ENCODE results near the gene SH3TC2. TPM values are rescaled to one million over a fixed set of nuclear protein-coding genes. Genes with fewer than 3 reads are reported as not detected.

Gene SH3TC2
- polyA plus RNA-seq (2011; rRNA removed) (1.3 and 1.6 TPM in 2 replicates), polyA minus RNA-seq (2011; rRNA and poly(A)+ RNA removed) (3.2 and 3.5 TPM in 2 replicates)

DNA sequence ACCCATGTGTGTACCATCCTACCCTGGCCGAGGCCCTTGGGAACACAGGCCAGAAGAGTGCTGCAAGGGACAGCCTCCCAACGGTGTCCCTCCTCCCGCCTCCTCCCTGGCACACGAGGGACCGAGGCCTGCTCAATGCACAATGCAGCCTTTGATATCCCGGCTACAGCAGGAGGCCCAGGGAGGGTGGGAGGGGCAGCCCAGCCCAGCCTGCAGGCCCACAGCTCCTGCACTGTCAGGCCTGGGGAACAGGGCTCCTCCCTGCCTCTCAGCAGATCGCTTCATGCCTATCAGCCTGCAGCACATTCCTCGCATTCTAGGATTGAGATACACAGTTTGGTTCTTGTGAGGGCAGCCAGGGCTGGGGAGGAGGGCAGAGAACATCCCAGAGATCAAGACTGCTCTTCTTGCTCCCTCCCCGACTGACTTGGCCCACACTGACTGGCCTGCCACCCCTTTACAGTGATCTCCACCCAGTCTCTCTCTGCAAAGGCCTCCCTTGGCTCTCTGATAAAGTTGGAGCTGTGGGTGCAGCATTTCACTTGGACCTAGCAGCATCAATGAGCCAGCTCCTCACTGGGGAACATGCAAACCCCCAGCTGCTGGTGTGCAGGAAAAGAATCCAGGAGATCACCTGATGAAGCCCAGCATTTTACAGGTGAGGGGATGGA lies at the start of gene SH3TC2:
SH3TC2 (minus strand) TSS at position 46 of the 671 bp plus-strand sequence; CDS start at position 6, 40 bp downstream.
- Histone ChIP-seq H3K4me3 (ENCODE audit: low read depth, low read length) (no peak within 1 kb of the TSS), H3K27me3 (ENCODE audit: control insufficient read depth, insufficient read depth, low read length) (no peaks in the 10 kb centered on the region), H3K27ac (ENCODE audit: low read depth, low read length) (peak within 1 kb of the TSS; percentile 75), H3K9me3 (ENCODE audit: control insufficient read depth, insufficient read depth, low read length) (no peaks in the 10 kb centered on the region)
- TF ChIP-seq, protein P1, sequence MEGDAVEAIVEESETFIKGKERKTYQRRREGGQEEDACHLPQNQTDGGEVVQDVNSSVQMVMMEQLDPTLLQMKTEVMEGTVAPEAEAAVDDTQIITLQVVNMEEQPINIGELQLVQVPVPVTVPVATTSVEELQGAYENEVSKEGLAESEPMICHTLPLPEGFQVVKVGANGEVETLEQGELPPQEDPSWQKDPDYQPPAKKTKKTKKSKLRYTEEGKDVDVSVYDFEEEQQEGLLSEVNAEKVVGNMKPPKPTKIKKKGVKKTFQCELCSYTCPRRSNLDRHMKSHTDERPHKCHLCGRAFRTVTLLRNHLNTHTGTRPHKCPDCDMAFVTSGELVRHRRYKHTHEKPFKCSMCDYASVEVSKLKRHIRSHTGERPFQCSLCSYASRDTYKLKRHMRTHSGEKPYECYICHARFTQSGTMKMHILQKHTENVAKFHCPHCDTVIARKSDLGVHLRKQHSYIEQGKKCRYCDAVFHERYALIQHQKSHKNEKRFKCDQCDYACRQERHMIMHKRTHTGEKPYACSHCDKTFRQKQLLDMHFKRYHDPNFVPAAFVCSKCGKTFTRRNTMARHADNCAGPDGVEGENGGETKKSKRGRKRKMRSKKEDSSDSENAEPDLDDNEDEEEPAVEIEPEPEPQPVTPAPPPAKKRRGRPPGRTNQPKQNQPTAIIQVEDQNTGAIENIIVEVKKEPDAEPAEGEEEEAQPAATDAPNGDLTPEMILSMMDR (IDR thresholded peaks at IDR 0.05; ENCODE audit: low read depth, low read length), result no peak
- CTCF ChIA-PET, result interaction anchor here (1.0 to 2.2 kb wide), 2 partner anchors 51 to 332 kb away, joined by 4 to 8 read pairs; no protein-coding TSS in a partner anchor
- POLR2A ChIA-PET, result interaction anchor here (1.4 kb wide), 1 partner anchor 237 kb away, joined by 3 read pairs; the partner anchor contains the start of gene ADRB2
- no peak for DNase-seq (ENCODE audit: low read depth, low spot score)

DNA sequence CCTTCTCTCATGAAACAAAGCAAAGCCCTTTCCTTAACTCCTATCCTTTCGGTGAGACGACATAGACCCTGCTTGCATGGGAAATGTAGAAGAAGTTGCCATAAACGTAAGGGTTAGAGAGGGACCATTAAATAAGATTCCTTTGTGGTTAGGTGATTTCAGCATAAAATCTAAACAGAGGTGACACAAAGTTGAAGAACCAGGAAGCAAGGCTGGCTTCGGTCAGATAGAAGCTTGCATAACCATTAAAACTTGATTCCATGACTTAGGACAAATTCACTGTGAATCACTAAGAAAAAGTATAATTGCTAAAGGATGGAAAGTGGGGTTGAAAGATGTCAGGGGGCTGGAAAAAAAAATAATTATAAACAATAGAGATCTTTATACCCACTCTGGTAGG lies 47.5 kb upstream of the SH3TC2 start:
- H3K27me3 ChIP-seq (ENCODE audit: control insufficient read depth, insufficient read depth, low read length), result no peaks in the 10 kb centered on the region
- CTCF ChIA-PET, result interaction anchor here (0.9 to 19.4 kb wide), 4 partner anchors 63 to 374 kb away, joined by 3 to 750 read pairs (median 8); no protein-coding TSS in a partner anchor
- TF ChIP-seq, protein P1 (IDR thresholded peaks at IDR 0.05; ENCODE audit: low read depth, low read length), result no peak
- no peak for DNase-seq (ENCODE audit: low read depth, low spot score)
- no peak overlapping the region for H3K27ac ChIP-seq (ENCODE audit: low read depth, low read length)
- POLR2A ChIA-PET, result no interaction called here
- no peaks in the 10 kb centered on the region for H3K9me3 ChIP-seq (ENCODE audit: control insufficient read depth, insufficient read depth, low read length)
- no peak overlapping the region for H3K4me3 ChIP-seq (ENCODE audit: low read depth, low read length)

DNA sequence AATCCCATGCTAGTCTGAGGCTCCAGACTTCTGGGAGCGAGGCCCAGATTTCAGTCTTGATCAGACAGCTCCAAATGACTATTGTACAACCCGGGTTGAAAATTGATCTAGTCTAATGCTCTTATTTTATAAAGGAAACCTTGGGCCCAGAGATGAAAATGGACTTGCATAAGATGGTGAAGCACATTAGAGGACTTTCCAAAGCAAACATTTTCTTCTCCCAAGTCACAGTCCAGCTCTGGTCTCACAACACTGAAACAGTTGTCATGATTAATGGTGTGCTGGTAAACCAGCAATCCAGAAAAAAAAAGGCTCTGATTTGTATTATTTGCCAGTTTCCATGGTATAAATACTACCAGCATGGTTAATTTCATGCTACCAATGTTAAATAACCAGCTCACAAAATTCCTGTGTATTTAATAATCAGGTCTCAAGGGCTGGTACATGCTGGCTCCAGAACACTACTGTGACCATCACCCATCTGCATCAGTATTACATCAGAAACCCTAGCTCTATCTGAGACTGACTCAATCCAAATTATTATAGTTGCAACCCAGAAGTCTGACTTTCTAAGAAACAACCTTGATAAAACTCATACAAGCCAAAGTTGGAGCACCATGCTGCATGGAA lies 45.9 kb upstream of the SH3TC2 start:
- no peak for DNase-seq (ENCODE audit: low read depth, low spot score)

DNA sequence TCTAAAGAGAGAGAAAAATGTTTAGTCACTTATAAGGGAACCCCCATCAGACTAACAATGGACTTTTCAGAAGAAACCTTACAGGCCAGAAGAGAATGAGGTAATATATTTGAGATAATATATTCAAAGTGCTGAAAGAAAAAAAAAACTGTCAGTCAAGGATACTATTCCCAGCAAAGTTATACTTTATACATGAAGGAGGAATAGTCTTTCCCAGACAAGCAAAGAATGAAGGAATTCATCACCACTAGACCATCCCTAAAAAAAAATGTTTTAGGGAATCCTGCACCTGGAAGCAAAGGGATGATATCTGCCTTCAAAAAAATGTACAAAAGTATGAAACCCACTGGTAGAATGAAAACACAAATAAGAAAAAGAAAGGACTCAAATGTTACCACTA lies 37.5 kb upstream of the SH3TC2 start:
- TF ChIP-seq, protein P1 (IDR thresholded peaks at IDR 0.05; ENCODE audit: low read depth, low read length), result no peak
- DNase-seq (ENCODE audit: low read depth, low spot score), result no peak
- Histone ChIP-seq H3K27ac (ENCODE audit: low read depth, low read length) (no peak overlapping the region), H3K27me3 (ENCODE audit: control insufficient read depth, insufficient read depth, low read length) (peaks cover 5% of the 10 kb centered on the region), H3K4me3 (ENCODE audit: low read depth, low read length) (no peak overlapping the region), H3K9me3 (ENCODE audit: control insufficient read depth, insufficient read depth, low read length) (no peaks in the 10 kb centered on the region)
- CTCF ChIA-PET, result interaction anchor here (0.9 to 1.2 kb wide), 2 partner anchors 14 to 369 kb away, joined by 4 to 5 read pairs; no protein-coding TSS in a partner anchor
- POLR2A ChIA-PET, result no interaction called here

More for the DNA sequence above, 45.9 kb upstream of the SH3TC2 start:
- CTCF ChIA-PET, result interaction anchor here (0.9 to 19.4 kb wide), 5 partner anchors 74 to 666 kb away, joined by 3 to 750 read pairs (median 3); no protein-coding TSS in a partner anchor
- Histone ChIP-seq H3K4me3 (ENCODE audit: low read depth, low read length) (no peak overlapping the region), H3K27me3 (ENCODE audit: control insufficient read depth, insufficient read depth, low read length) (no peaks in the 10 kb centered on the region), H3K27ac (ENCODE audit: low read depth, low read length) (no peak overlapping the region), H3K9me3 (ENCODE audit: control insufficient read depth, insufficient read depth, low read length) (no peaks in the 10 kb centered on the region)
- POLR2A ChIA-PET, result interaction anchor here (0.6 kb wide), 1 partner anchor 378 kb away, joined by 3 read pairs; no protein-coding TSS in a partner anchor
- TF ChIP-seq, protein P1 (IDR thresholded peaks at IDR 0.05; ENCODE audit: low read depth, low read length), result no peak

All from AG04450 (cell line).